AG04449 (cell line): ENCODE measurements around the gene ALG14.
"Not testable (repeated sequence)": the region's sequence is repeated elsewhere in the genome, so short reads cannot be mapped to it uniquely, and the experiment has no call there.

ENCODE experiments used
- CTCF ChIA-PET: fragments of 350-600 bp; formaldehyde crosslinking; extraction: SDS; loops from one replicate; lab custom pipeline; 2021; ENCODE audit warnings: antibody characterized with exemption; lab: Yijun Ruan, JAX
- POLR2A ChIA-PET: fragments of 400-600, 350-600 bp; formaldehyde crosslinking; extraction: SDS; loops from one replicate; lab custom pipeline; 2020; ENCODE audit warnings: antibody characterized with exemption, inconsistent platforms; lab: Yijun Ruan, JAX
- DNase-seq: peaks from one replicate; pipeline ENCODE4 v3.0.0-alpha.2; 2010; ENCODE audit warnings: low read depth, low spot score
- H3K4me3 ChIP-seq: 2 replicates; pipeline ENCODE4 v1.5.1; 2011; ENCODE audit warnings: low read depth, mild to moderate bottlenecking, control low read depth, low read length
- CTCF ChIP-seq: IDR thresholded peaks from one replicate; pipeline ENCODE4 v1.5.1; 2011; ENCODE audit warnings: mild to moderate bottlenecking, moderate library complexity, low read length, control low read depth, inconsistent platforms; ENCODE audit not compliant: insufficient read depth; ENCODE audit errors: missing control alignments

ALG14 gene

DNA sequence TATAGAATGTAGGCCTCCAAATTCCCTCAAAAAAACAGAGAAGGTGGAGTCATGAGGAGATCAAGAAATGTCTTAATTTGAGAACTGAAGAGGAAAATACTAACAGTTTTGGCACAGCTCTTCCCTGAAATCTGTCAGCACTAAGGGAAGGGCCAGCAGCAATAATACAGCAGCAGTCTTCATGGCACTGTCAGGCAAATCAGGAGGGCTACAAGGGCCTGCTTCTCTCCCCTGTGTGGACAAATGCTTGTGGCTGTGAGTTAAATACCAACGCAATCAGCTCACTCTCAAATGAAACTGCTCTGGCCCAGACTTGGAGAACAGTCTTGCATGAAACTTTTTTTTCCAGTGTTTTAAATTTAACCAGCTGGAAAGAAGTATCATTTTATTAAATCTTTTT, 125.3 kb downstream of the ALG14 start:
- no peak overlapping the region for H3K4me3 ChIP-seq
- POLR2A ChIA-PET = interaction anchor here (0.8 to 1.3 kb wide), 3 partner anchors 20 to 194 kb away, joined by 3 to 7 read pairs (median 3); partner anchors contain the start of gene CNN3
- CTCF ChIA-PET = interaction anchor here (0.6 to 2.3 kb wide), 5 partner anchors 9 to 96 kb away, joined by 3 to 8 read pairs (median 7); no protein-coding TSS in a partner anchor
- peak; percentile 73 for DNase-seq
- no peak for TF ChIP-seq CTCF

GRCh38 chr1:94946886-94947285, 125.9 kb downstream of the ALG14 start:
- H3K4me3 ChIP-seq = no peak overlapping the region
- DNase-seq = no peak
- CTCF ChIA-PET = interaction anchor here (0.6 to 2.3 kb wide), 5 partner anchors 8 to 97 kb away, joined by 3 to 8 read pairs (median 7); no protein-coding TSS in a partner anchor
- POLR2A ChIA-PET = interaction anchor here (0.8 to 1.3 kb wide), 3 partner anchors 20 to 194 kb away, joined by 3 to 7 read pairs (median 3); partner anchors contain the start of gene CNN3
- no peak for TF ChIP-seq CTCF

- ChIA-PET POLR2A (no interaction called here), CTCF (interaction anchor here (1.4 kb wide), 1 partner anchor 13 kb away, joined by 4 read pairs; no protein-coding TSS in a partner anchor)
- no peak for TF ChIP-seq CTCF
- H3K4me3 ChIP-seq = no peak overlapping the region
- DNase-seq = no peak
Observed at GRCh38 chr1:94942171-94943128, 130.3 kb downstream of the ALG14 start.

- POLR2A ChIA-PET, DNase-seq, H3K4me3 ChIP-seq, CTCF ChIA-PET: not testable (repeated sequence)
Observed at GRCh38 chr1:94941480-94941879, 131.3 kb downstream of the ALG14 start.

DNA sequence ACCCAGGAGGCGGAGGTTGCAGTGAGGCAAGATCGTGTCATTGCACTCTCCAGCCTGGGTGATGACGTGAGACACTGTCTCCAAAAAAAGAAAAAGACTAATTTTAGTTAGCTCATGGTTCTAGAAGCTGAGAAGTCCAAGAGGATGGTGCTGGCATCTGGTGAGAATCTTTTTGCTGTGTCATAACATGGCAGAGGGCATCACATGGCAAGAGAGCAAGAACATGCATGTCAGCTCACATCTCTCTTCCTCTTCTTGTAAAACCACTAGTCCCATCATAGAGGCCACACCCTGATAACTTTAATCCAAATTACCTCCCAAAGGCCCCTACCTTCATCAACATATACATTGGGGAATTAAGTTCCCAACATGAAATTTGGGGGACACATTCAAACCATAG, 132.0 kb downstream of the ALG14 start:
- no peak for DNase-seq
- no peak overlapping the region for H3K4me3 ChIP-seq
- POLR2A ChIA-PET = no interaction called here
- no peak for TF ChIP-seq CTCF
- CTCF ChIA-PET = interaction anchor here (2.4 kb wide), 1 partner anchor 103 kb away, joined by 6 read pairs; no protein-coding TSS in a partner anchor

- H3K4me3 ChIP-seq = no peak overlapping the region
- TF ChIP-seq CTCF = no peak
- ChIA-PET CTCF (interaction anchor here (1.4 to 2.5 kb wide), 2 partner anchors 10 to 103 kb away, joined by 8 to 13 read pairs; no protein-coding TSS in a partner anchor), POLR2A (no interaction called here)
- no peak for DNase-seq
Observed at GRCh38 chr1:94937820-94938219, 134.9 kb downstream of the ALG14 start.
